H1 (cell line): Measurements from ENCODE around the gene ZHX3. TPM values are rescaled to one million over a fixed set of nuclear protein-coding genes. Genes with fewer than 3 reads are reported as not detected.
A peak's percentile ranks its signal among the peaks of the same experiment; 100 is the strongest.

Experiments used
- CTCF ChIA-PET: fragments of 300-600 bp; sonication (Branson Sonifier 250); formaldehyde crosslinking; loops from one replicate; lab custom pipeline; 2021; ENCODE audit not compliant: partially characterized antibody; lab: Charles Lee
- POLR2A ChIA-PET: fragments of 300-600 bp; sonication (Branson Sonifier 250); formaldehyde crosslinking; loops from one replicate; lab custom pipeline; 2021; ENCODE audit warnings: inconsistent platforms; ENCODE audit not compliant: partially characterized antibody; lab: Charles Lee
- DNase-seq, 2 experiments: peaks; one replicate each; pipeline versions ENCODE4 v3.0.0 to v3.0.0-alpha.2; 2010 to 2022; ENCODE audit warnings: low spot score in 2 of 2, low read depth in 1 of 2, mixed read lengths in 1 of 2
- FAIRE-seq: peaks from 2 replicates; lab custom pipeline; 2011; peaks lifted over from hg19 to GRCh38; lab: Jason Lieb, UNC
- H2AFZ ChIP-seq: 2 replicates; pipeline ENCODE4 v1.8.1; 2012; ENCODE audit warnings: low read length, inconsistent platforms
- H2AK5ac ChIP-seq: 2 replicates; pipeline ENCODE4 v1.6.1; 2013; ENCODE audit warnings: low read depth, low read length
- H2BK120ac ChIP-seq: replicated peaks from 2 replicates; pipeline ENCODE3; 2013; ENCODE audit warnings: low read depth, low read length, inconsistent platforms
- H2BK12ac ChIP-seq: 2 replicates; pipeline ENCODE4 v1.6.1; 2013; ENCODE audit warnings: low read depth, low read length
- H2BK15ac ChIP-seq: 2 replicates; pipeline ENCODE4 v1.6.1; 2013; ENCODE audit warnings: low read length
- H2BK20ac ChIP-seq: 2 replicates; pipeline ENCODE4 v1.6.1; 2013; ENCODE audit warnings: low read length
- H2BK5ac ChIP-seq: 2 replicates; pipeline ENCODE4 v1.6.1; 2013; ENCODE audit warnings: low read depth, low read length
- H3K14ac ChIP-seq: 2 replicates; pipeline ENCODE4 v1.6.1; 2013; ENCODE audit warnings: inconsistent platforms; ENCODE audit not compliant: insufficient read length
- H3K18ac ChIP-seq: 2 replicates; pipeline ENCODE4 v1.6.1; 2013; ENCODE audit warnings: low read length; ENCODE audit errors: extremely low read depth
- H3K23ac ChIP-seq: 2 replicates; pipeline ENCODE4 v1.6.1; 2013; ENCODE audit warnings: inconsistent platforms; ENCODE audit not compliant: insufficient read length
- H3K23me2 ChIP-seq: 2 replicates; pipeline ENCODE4 v1.6.1; 2013; ENCODE audit warnings: low read depth, low read length
- H3K27ac ChIP-seq: 2 replicates; pipeline ENCODE4 v1.6.1; 2011; ENCODE audit warnings: low read depth, low read length, inconsistent platforms
- H3K27me3 ChIP-seq, 4 experiments: replicated peaks in 1 of 4; 1 replicate in 1 of 4; 2 replicates in 3 of 4; pipeline versions ENCODE4 v1.6.1 to v1.8.1; 2011 to 2013; ENCODE audit warnings: low read length in 3 of 4, mild to moderate bottlenecking in 3 of 4, inconsistent platforms in 2 of 4, mixed read lengths in 2 of 4, moderate library complexity in 1 of 4; ENCODE audit not compliant: control insufficient read depth in 3 of 4, insufficient read depth in 3 of 4; ENCODE audit errors: extremely low read depth in 1 of 4
- H3K36me3 ChIP-seq, 4 experiments: 2 replicates each; pipeline versions ENCODE4 v1.6.1 to v1.8.1; 2011 to 2013; ENCODE audit warnings: mild to moderate bottlenecking in 4 of 4, low read length in 3 of 4, moderate library complexity in 2 of 4, control low read depth in 1 of 4, inconsistent platforms in 1 of 4; ENCODE audit not compliant: insufficient read depth in 4 of 4, control insufficient read depth in 2 of 4
- H3K4ac ChIP-seq: replicated peaks from 2 replicates; pipeline ENCODE3; 2013; ENCODE audit warnings: low read length, low read depth, mixed read lengths, inconsistent platforms; ENCODE audit not compliant: insufficient read length
- H3K4me1 ChIP-seq, 4 experiments: replicated peaks in 1 of 4; 1 replicate in 1 of 4; 2 replicates in 3 of 4; pipeline versions ENCODE4 v1.6.1 to v1.8.1; 2011 to 2013; ENCODE audit warnings: low read length in 3 of 4, inconsistent platforms in 2 of 4, mixed read lengths in 1 of 4; ENCODE audit not compliant: insufficient read depth in 4 of 4, control insufficient read depth in 3 of 4
- H3K4me2 ChIP-seq, 2 experiments: 2 replicates each; pipeline versions ENCODE4 v1.6.1 to v1.8.1; 2011 to 2013; ENCODE audit warnings: low read depth in 2 of 2, low read length in 2 of 2, control low read depth in 1 of 2, inconsistent platforms in 1 of 2, mild to moderate bottlenecking in 1 of 2; ENCODE audit not compliant: insufficient read depth in 1 of 2
- H3K4me3 ChIP-seq, 4 experiments: fragments of 200-600, 300-600 bp in 1 of 4; sonication (generic), shearing (Covaris generic), sonication (Bioruptor Twin) in 1 of 4; 2 replicates each; pipeline versions ENCODE4 v1.5.1 to v1.8.1; 2011 to 2016; ENCODE audit warnings: low read length in 4 of 4, low read depth in 3 of 4, control low read depth in 2 of 4, inconsistent platforms in 2 of 4, mild to moderate bottlenecking in 2 of 4, mixed read lengths in 1 of 4, moderate library complexity in 1 of 4; ENCODE audit not compliant: insufficient read depth in 2 of 4; ENCODE audit errors: extremely low read depth in 1 of 4
- H3K56ac ChIP-seq: replicated peaks from 2 replicates; pipeline ENCODE3; 2013; ENCODE audit warnings: low read depth, mild to moderate bottlenecking, mixed read lengths, low read length, inconsistent platforms; ENCODE audit not compliant: insufficient read length
- H3K79me1 ChIP-seq: 2 replicates; pipeline ENCODE4 v1.6.1; 2013; ENCODE audit warnings: low read depth, low read length, control low read depth
- H3K79me2 ChIP-seq, 2 experiments: 2 replicates each; pipeline versions ENCODE4 v1.6.1 to v1.8.1; 2012 to 2013; ENCODE audit warnings: low read length in 2 of 2, mild to moderate bottlenecking in 2 of 2, inconsistent platforms in 1 of 2; ENCODE audit not compliant: insufficient read depth in 2 of 2, control insufficient read depth in 1 of 2
- H3K9ac ChIP-seq, 4 experiments: replicated peaks in 1 of 4; 1 replicate in 1 of 4; 2 replicates in 3 of 4; pipeline versions ENCODE4 v1.6.1 to v1.8.1; 2011 to 2013; ENCODE audit warnings: low read depth in 3 of 4, low read length in 3 of 4, control low read depth in 2 of 4, mild to moderate bottlenecking in 2 of 4, moderate library complexity in 2 of 4, inconsistent platforms in 1 of 4; ENCODE audit errors: extremely low read depth in 1 of 4
- H3K9me3 ChIP-seq, 2 experiments: 2 replicates each; pipeline versions ENCODE4 v1.6.1 to v1.8.1; 2012 to 2013; ENCODE audit warnings: mild to moderate bottlenecking in 2 of 2, moderate library complexity in 2 of 2, control low read depth in 1 of 2, inconsistent platforms in 1 of 2, low read depth in 1 of 2, low read length in 1 of 2, mixed read lengths in 1 of 2; ENCODE audit not compliant: insufficient read depth in 2 of 2
- H4K20me1 ChIP-seq, 2 experiments: replicated peaks in 1 of 2; 2 replicates each; pipeline versions ENCODE3 to v1.8.1; 2011 to 2013; ENCODE audit warnings: inconsistent platforms in 2 of 2, low read length in 2 of 2, mild to moderate bottlenecking in 1 of 2; ENCODE audit not compliant: insufficient read depth in 2 of 2, control insufficient read depth in 1 of 2
- H4K5ac ChIP-seq: 2 replicates; pipeline ENCODE4 v1.6.1; 2013; ENCODE audit warnings: low read length, low read depth, mixed read lengths, inconsistent platforms; ENCODE audit not compliant: insufficient read length
- H4K8ac ChIP-seq: 2 replicates; pipeline ENCODE4 v1.8.0; 2013; ENCODE audit warnings: mild to moderate bottlenecking, moderate library complexity, low read length, inconsistent platforms; ENCODE audit not compliant: insufficient read depth; ENCODE audit errors: extremely low read depth
- H4K91ac ChIP-seq: replicated peaks from 2 replicates; pipeline ENCODE3; 2013; ENCODE audit warnings: low read length, mixed read lengths, inconsistent platforms; ENCODE audit not compliant: insufficient read length
- ASH2L ChIP-seq: fragments of 200-600, 300-600 bp; sonication (generic); IDR thresholded peaks from one replicate; pipeline ENCODE4 v1.7.1; 2017; ENCODE audit warnings: low read length
- EZH2 ChIP-seq: fragments of 200-600 bp; sonication (generic); IDR thresholded peaks from 2 replicates; pipeline ENCODE4 v1.7.1; 2012; ENCODE audit warnings: low read depth, mild to moderate bottlenecking, moderate library complexity, low read length, inconsistent platforms; ENCODE audit not compliant: severe bottlenecking
- KDM1A ChIP-seq: fragments of 200-600, 300-600 bp; sonication (generic); IDR thresholded peaks from 2 replicates; pipeline ENCODE4 v1.7.1; 2016; ENCODE audit warnings: mild to moderate bottlenecking, low read length, borderline replicate concordance
- SUZ12 ChIP-seq: fragments of 200-600 bp; sonication (generic); IDR thresholded peaks from 2 replicates; pipeline ENCODE4 v1.6.1; 2012; ENCODE audit warnings: mild to moderate bottlenecking, inconsistent platforms, low read length, moderate library complexity, mixed read lengths
- WGBS, 2 experiments: shearing (Covaris generic) in 1 of 2; methylation state at CpG; one replicate each; pipeline versions ENCODE4 v1.1.6 to v1.1.7; 2013 to 2015; ENCODE audit warnings: low lambda C conversion rate in 2 of 2, mixed read lengths in 2 of 2, inconsistent platforms in 1 of 2, low coverage in 1 of 2, missing lambda C conversion rate in 1 of 2; ENCODE audit not compliant: insufficient replicate concordance in 2 of 2, insufficient coverage in 1 of 2, insufficient read length in 1 of 2; ENCODE audit errors: extremely low coverage in 1 of 2, missing lambda C conversion rate in 1 of 2; 5-methylcytosine and 5-hydroxymethylcytosine counted together
- polyA plus RNA-seq, 7 experiments: library from polyadenylated mRNA; depleted of rRNA in 3 of 7; stranded (reverse) in 5 of 7; unstranded in 2 of 7; fragments of >200 nt in 5 of 7; fragments of 200-250 nt in 2 of 7; gene quantifications; 1 replicate in 5 of 7; 2 replicates in 1 of 7; 4 replicates in 1 of 7; pipeline versions ENCODE4 v1.2.1 to v1.2.3, GENCODE V29; 2011 to 2013; ENCODE audit warnings: missing spikeins in 2 of 7, mixed read lengths in 2 of 7
- total RNA-seq: library from RNA; stranded (reverse); fragmentation: NEBNext Ultra II Directional; extraction: Animal tissue kit (Norgen Biotek cat#: 25700); gene quantifications from 2 replicates; pipeline ENCODE4 v1.2.1, GENCODE V29; 2021

Gene ZHX3
- total and polyA plus RNA-seq, 2 of the 8 experiments (the other 6 are each of a cell fraction or from before 2014, with no cell fraction given): 1.00 to 7.8 TPM

DNA sequence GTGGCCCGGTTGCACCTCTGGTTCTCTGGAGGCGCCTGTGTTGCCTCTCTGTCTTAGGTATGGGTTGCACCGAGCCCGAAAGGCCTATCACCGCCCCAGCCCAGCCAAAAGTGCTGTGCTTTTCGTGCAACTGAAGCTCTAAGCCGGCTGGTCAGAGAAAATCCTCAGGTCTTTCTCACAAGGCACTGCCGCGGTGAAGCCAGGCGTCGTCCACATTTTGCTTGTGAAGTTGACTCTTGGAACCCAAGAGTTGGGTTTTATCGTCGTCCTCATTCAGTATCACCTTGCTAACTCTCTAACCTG, 49.8 kb upstream of the ZHX3 start:
- peak overlapping the region; percentile 63 to 98 for H3K4me2 ChIP-seq
- 61% methylated on average over 13 of the region's 13 CpGs; no CpG with 5 or more reads in 1 of the 2 experiments for WGBS, 2 experiments
- H2BK15ac ChIP-seq: peak overlapping the region; percentile 95; the same call in 1 of the 2 replicates
- H4K8ac ChIP-seq: no peak overlapping the region
- no peak overlapping the region for H3K27ac ChIP-seq
- H3K4me3 ChIP-seq: peak overlapping the region in 3 of 4 experiments; percentile 68 to 72 (median 71); a peak in 5 of 8 replicates
- no peak overlapping the region for H3K4ac ChIP-seq
- TF ChIP-seq SUZ12: peak; percentile 49; the same call in 1 of the 2 replicates
- TF ChIP-seq ASH2L: peak; percentile 9
- TF ChIP-seq EZH2: peak; percentile 5
- TF ChIP-seq KDM1A: no peak
- no peak overlapping the region for H2BK5ac ChIP-seq
- peaks cover 0 to 2% (median 0%) of the 10 kb centered on the region in 4 experiments; a peak in 3 of 7 replicates for H3K4me1 ChIP-seq
- no peak overlapping the region for H4K5ac ChIP-seq
- H3K18ac ChIP-seq: no peak overlapping the region
- no peak overlapping the region for H2AFZ ChIP-seq
- peaks cover 18 to 40% (median 36%) of the 10 kb centered on the region in 4 experiments for H3K27me3 ChIP-seq
- H4K91ac ChIP-seq: no peak overlapping the region
- peaks cover 2 to 8% of the 10 kb centered on the region in 2 experiments for H4K20me1 ChIP-seq
- no peaks in the 10 kb centered on the region for H3K79me1 ChIP-seq
- no peak overlapping the region for H2BK20ac ChIP-seq
- DNase-seq (no peak), FAIRE-seq (no peak)
- H2AK5ac ChIP-seq: no peak overlapping the region
- no peaks in the 10 kb centered on the region for H3K36me3 ChIP-seq
- POLR2A ChIA-PET: interaction anchor here (1.2 kb wide), 1 partner anchor 20 kb away, joined by 3 read pairs; no protein-coding TSS in a partner anchor
- H3K23me2 ChIP-seq: peaks cover 7% of the 10 kb centered on the region; the same call in 1 of the 2 replicates
- peaks cover 8 to 9% of the 10 kb centered on the region in 2 experiments; a peak in 3 of 4 replicates for H3K9me3 ChIP-seq
- CTCF ChIA-PET: interaction anchor here (0.9 to 1.7 kb wide), 4 partner anchors 16 to 109 kb away, joined by 3 to 6 read pairs (median 3); no protein-coding TSS in a partner anchor
- H3K56ac ChIP-seq: no peak overlapping the region
- no peak overlapping the region for H2BK120ac ChIP-seq
- no peak overlapping the region for H3K14ac ChIP-seq
- H2BK12ac ChIP-seq: peak overlapping the region; percentile 80; the same call in 1 of the 2 replicates
- H3K23ac ChIP-seq: no peak overlapping the region
- no peak overlapping the region for H3K9ac ChIP-seq
- no peaks in the 10 kb centered on the region for H3K79me2 ChIP-seq
